HG03139 (cell line): ENCODE data around the gene AREG.

Experiments used
- ATAC-seq: cut with Tn5 transposase; IDR thresholded peaks from one replicate; pipeline ENCODE4 v1.9.1; 2021; ENCODE audit not compliant: unreplicated experiment

Gene AREG

DNA sequence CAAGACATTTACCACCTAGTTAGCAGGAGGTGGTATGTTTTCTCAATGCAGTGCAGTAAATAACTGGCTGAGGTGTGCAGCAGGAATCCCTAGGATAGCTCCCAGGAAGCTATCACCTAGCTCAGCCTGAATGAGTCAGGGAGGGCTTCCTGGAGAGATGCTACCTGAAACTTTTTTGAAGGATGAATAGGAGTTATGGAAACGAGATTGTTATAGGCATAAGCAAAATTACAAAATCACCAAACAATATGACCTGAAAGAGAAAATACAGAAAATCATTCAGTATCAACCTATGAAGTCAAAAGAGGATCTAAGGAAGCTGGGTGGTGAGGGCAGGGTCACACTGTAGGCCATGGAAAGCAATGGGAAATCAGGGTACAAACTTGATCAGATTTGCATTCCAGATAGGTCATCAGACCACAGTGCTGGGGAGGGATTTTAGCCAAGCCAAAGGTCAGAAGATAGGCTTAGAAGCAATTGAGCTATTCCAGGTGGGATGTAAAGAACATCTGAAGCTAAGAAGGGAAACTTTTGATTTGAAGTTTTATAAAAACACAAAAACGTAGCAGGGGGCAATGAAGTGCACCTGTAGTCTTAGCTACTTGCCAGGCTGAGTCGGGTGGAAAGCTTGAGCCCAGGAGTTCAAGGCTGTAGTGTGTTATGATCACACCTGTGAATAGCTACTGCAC, 11.3 kb downstream of the AREG start:
- ATAC-seq = no peak

- ATAC-seq = no peak
Measured at GRCh38 chr4:74456849-74457395, 12.0 kb downstream of the AREG start.

DNA sequence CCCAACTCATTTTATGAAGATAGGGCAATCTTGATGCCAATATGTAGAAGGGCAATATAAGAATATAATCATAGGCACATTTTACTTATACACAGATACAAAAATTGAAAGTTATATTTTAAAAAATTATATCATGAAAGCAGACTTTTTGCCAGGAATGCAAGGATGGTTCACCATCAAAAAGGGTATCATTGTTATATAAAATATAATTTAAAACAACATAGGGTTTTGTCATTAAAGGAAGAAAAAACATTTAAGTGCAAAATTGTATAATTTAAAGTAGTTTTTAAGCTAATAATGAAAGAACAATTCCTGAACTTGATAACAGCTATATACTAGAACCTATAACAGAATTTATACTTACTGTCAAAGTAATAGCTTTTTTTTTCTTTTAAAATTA, 15.9 kb downstream of the AREG start:
- no peak for ATAC-seq

- no peak for ATAC-seq
Measured at GRCh38 chr4:74463123-74463522, 18.2 kb downstream of the AREG start.

DNA sequence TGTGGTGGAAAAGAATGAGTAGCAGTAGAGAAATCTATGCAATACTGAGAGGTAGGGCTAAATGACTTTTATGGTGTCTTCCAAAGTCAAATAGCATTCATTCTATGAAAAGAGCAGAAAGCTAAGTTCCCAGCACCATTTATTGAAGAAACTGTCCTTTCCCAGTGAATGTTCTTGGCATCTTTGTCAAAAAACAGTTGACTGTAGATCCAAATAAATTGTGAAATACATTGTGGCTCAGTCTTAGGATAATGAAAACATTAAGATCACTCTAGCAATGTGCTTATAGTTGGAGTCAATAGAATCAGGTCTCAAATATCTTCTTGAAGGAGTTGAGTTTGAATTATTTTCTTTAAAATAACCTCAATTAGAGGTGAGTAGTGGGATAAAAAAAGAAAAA, 19.4 kb downstream of the AREG start:
- no peak for ATAC-seq

- no peak for ATAC-seq
Measured at GRCh38 chr4:74466242-74466641, 21.3 kb downstream of the AREG start.

GRCh38 chr4:74471264-74471663, 26.3 kb downstream of the AREG start:
- no peak for ATAC-seq

GRCh38 chr4:74473155-74473811, 28.3 kb downstream of the AREG start:
- ATAC-seq = no peak

GRCh38 chr4:74474345-74475090, 29.6 kb downstream of the AREG start:
- ATAC-seq = no peak

GRCh38 chr4:74475091-74475800, 30.3 kb downstream of the AREG start:
- ATAC-seq = no peak

GRCh38 chr4:74475946-74476345, 31.0 kb downstream of the AREG start:
- no peak for ATAC-seq

- ATAC-seq = no peak
Measured at GRCh38 chr4:74479009-74479408, 34.1 kb downstream of the AREG start.

- no peak for ATAC-seq
Measured at GRCh38 chr4:74480267-74480666, 35.3 kb downstream of the AREG start.

- ATAC-seq = no peak
Measured at GRCh38 chr4:74481891-74482609, 37.1 kb downstream of the AREG start.

GRCh38 chr4:74483226-74483911, 38.4 kb downstream of the AREG start:
- no peak for ATAC-seq

GRCh38 chr4:74486905-74487304, 42.0 kb downstream of the AREG start:
- no peak for ATAC-seq

DNA sequence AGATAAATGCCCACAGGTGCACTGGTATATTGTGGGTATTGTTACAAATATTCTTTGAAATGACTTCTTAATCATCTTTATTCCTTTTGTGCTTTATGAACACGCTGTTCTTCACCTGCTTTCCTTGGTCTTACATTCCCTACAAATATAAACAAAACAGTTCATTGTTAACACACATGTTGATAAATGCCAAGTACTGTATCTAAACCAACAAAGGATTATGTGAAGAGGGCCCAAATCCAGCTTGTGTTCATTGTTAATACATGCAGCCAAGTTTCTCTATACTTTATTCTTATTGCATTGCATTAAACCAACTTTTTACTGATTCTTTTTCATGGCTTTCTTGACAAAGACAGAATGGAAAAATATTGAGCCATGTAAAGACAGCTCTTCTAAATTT, 42.8 kb downstream of the AREG start:
- ATAC-seq = no peak

DNA sequence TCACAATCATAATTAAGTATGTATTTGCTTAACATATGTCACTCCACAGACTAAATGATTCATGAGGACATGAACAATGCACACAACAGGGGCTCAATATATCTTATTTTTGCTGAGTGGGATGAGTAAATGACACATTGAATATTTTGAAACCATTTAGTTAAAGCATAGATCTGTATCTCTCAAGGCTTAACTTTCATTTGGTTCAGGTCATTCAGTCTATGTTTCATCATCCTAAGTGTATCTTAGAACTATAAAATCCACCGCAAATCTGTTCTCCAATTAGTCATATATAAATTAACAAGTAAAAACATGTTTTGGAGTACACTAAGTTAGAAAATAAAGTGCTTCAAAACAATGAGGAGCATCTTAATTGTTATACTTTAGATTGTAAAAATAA, 45.8 kb downstream of the AREG start:
- ATAC-seq = no peak

- ATAC-seq = peak; percentile 76
Measured at GRCh38 chr4:74499986-74500781, 55.2 kb downstream of the AREG start.
